Activated CD8-positive, alpha-beta memory T cell treated with anti-CD3 and anti-CD28 coated beads, Interleukin-2, amount 50 U/mL, for 24 hours (primary cell): ENCODE measurements around the gene C2orf49.

Experiments
- DNase-seq: peaks from one replicate; pipeline ENCODE4 v3.0.0-alpha.2; 2020; ENCODE audit errors: extremely low read depth

Gene C2orf49

DNA sequence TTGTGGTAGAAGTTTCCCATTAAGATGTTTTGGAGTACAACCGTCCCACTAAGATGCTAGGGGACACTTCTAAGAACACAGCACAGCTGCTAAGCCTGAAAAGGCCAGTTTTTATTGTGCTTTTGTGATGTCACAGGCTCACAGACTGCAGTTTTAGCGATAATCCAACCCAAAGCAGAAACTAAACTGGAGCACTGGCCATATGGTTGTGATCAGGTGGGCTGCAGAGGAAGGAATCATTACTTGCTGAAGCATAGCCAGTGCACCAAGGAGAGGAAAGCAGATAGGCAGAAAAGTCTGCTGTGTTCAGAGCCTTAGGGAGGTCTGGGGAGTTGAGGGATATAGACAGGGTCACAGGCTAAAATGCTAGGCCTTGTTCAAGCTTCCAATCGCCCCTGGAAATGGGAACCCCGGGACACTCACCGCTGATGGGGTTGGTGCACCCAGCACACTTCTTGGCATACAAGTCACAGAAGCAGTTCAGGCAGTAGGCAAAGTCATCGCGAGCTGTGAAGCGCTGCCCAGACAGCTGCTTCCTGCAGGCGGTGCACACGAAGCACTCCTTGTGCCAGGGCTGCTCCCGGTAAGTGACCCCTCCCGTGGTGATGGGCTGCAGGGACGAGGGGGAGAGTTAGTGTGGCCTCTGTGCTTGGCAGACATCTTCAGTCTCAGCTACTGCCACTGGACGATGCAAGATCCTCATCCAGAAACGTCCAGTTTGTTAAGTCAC lies 25.7 kb downstream of the C2orf49 start:
- DNase-seq, result no peak

DNA sequence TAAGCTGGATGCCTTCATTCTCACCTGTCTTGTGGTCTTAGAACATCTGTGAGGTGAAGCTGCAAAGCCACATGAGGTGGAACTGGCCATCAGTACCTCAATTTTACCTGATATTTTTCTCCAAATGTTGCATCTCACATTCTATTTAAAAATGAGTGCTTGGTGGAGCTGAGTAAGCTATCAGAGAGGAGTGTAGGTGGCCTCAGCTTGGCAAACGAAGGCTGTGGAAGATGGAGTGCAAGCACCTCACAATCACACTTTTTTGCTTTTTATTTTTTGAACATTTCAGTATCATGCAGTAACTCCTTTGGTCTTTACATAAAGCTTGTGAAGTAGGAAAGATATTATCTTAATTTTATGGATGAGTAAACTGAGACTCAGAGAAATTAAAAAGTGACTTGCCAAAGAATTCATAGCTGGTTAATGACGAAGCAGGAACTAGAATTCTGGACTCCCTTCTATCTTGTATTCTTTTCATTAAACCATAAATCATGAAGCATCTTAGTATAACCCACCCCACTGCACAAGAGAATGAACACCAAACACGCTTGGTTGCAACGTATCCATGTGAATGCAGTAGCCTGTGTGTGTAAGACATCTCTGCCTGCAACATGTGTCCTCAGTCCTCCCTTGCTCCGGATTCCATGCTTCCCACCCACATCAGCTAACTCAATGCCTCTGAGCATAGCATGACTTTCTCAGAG lies 27.2 kb downstream of the C2orf49 start:
- DNase-seq, result no peak

GRCh38 chr2:105365206-105365605 lies 27.9 kb downstream of the C2orf49 start:
- DNase-seq, result no peak

DNA sequence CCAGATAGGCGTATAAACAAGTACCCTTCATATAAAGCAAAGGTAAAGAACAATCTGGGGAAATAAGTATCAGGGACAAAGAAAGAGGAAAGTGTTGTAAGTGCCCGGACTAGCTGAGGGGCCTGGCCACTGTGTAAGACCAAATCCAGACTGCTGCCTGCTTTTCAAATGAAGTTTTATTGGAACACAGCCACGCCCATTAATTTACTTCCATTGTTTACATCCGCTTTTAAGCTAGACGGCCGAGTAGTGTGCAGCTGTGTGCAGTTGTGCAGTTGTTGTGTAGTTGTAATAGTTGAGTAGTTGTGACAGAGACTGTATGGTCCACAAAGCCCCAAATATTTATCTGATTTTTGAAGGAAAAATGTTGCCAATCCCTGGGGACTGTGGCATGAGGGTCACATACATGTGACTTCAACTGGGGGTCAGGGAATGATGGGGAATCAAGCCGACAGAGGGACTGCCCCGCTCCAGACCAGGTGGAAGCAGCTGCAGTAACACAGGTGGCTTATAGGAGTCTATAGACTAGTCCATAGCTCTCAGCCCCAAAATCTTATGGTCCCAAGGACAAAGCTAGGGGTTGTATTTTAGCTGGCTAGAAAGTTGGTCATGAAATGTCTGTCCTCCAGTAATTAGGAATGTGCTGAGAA lies 31.5 kb downstream of the C2orf49 start:
- DNase-seq, result no peak

GRCh38 chr2:105369777-105370690 lies 32.7 kb downstream of the C2orf49 start:
- peak; percentile 66 for DNase-seq

DNA sequence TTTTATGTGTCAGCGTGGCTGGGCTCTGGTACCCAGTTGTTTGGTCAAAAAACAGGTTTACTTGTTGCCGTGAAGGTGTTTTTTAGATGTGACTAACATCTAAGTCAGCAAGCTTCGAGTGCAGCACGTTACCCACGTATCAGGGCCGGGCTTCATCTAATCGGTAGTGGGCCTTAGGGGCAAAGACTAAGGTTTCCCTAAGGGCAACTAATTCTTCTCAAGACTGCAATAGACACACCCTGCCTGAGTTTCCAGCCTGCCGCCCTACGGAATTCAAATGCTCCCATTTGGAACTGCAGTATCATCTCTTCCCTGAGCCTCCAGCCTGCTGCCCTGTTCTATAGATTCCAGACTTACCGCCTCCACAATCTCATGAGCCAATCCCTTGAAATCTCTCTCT lies 33.8 kb downstream of the C2orf49 start:
- no peak for DNase-seq

DNA sequence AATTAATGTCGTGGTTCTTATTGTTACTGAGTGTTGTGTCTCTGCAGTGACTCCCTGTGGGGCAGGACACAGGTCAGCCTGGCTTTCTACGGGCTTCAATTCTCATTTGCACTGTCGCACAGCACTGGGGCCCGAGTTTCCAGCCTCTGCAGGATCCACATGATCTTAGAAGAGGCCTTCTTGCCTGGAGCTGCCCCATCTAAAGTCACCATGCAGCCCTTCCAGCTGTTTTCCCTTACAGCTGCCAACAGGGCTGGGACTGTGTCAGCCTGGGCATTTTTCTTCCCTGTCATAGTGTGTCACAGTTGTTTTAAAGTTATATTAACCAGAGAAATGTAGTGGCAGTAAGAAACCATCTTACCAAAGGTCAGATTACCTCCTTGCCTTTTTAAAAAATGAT lies 34.5 kb downstream of the C2orf49 start:
- DNase-seq, result no peak

DNA sequence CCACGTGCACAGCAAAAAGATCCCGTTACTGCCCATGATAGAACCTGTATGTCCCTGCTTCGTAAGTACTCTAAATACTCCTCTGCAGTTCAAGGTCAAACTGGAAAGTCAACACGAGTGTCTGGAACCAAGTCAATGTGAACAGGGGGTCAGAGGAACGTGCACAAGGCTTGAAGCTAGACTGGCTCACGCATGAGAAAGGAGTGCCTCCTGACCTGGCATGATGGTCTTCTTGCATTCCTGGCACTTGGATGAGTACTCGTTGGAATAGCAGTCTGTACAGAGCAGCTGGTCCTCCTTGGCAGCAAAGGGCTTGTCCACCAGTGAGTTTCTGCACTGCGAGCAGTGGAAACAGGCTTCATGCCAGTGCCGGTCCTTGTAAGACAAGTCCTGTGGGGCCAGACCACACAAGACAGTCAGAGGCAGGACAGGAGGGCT lies 36.0 kb downstream of the C2orf49 start:
- no peak for DNase-seq

DNA sequence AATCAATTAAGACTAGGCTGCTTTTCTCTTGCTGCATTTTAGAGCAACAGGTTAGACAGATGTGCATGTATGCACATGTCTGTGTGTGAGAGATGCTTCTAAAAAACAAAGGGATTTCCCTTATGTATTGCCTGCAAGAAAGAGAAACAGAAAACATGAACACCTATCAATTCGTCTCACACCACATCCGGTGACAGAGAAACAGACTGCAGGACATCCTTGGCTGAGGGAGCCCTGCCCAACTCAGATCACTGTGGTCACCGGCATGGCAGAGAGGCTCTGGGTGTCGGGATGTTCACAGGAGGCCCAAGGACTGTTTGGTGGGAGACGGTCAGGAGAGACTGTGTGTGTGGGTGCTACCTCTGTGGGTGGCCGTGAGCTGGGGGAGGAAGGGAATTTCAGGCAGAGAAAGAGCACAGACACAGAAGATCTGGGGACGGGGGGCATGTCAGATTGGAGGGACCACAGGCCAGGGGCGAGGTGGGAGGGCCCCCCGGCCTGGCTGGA lies 36.6 kb downstream of the C2orf49 start:
- no peak for DNase-seq

DNA sequence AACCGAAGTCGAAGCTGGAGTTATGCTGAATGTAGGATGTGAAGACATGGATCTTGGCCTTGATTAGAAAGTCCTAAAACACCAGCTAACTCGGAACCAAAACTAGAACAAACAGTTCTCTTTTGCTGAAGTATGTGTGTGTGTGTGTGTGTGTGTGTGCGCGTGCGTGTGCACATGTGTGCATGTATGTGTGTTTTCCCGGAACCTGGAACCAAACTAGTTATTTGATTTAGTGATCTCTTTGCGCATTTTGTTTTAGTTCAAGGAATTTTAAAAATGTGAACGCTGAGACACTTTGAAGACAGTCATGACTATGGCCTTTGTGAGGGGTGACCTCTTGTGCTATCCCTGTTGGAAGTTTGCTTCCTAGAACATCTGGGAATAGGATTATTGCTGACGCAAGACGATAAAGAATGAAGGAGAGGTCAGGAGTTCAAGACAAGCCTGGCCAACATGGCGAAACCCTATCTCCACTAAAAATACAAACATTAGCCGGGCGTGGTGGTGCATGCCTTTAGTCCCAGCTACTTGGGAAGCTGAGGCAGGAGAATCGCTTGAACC lies 37.7 kb downstream of the C2orf49 start:
- DNase-seq, result no peak

DNA sequence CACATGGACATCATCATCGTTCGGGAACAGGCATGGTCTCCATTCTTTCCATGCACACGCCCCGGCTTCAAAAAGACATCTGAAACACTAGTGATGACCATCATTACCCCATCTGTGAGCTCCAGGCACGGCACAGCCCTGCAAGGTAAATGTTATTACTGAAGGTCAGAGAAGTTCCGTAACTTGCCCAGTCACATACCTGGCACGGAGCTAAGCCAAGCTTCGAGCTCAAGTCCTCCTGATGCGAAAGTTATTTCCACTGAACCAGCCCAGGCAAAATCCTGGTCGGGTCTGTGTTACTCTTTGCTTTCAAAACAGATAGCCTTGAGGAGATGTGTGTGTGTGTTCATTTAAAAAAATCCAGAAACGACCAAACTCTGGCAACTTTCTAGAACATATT lies 38.7 kb downstream of the C2orf49 start:
- DNase-seq, result no peak

DNA sequence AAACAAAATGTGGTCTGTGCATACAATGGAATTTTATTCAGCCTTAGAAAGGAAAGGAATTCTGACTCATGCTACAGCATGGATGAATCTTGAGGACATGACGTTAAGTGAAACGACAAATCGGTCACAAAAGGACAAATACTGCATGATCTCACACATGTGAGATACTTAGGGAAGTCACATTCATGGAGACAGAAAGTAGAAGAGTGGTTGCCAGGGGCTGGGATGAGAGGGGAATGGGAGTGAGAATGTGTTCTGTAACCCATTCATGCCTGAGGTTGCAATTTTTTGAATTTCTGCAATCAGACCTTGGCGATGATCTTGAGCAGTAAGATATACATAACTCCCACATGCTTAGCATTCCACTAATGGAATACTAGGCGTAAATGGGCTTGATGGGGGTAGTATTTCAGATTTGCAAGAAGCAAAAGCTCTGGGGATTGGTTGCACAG lies 39.5 kb downstream of the C2orf49 start:
- no peak for DNase-seq

DNA sequence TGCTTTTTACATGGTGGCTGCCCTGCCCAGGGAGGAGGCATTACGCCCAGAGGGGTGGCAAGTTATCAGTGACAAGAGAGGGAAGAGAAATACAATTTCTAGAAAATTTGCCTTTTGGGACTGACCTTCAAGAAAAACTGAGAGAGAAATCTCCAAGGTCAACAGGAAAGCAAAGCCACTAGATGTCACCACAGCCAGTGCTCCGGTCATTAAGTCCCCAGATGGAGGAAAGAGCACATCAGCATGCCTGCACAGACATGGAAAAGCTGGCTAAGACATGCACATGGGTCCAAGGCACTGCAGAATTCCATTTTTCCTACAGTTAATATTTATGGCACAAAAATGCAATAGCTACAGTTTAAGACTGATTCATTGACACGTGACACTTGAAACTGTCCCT lies 40.5 kb downstream of the C2orf49 start:
- no peak for DNase-seq

DNA sequence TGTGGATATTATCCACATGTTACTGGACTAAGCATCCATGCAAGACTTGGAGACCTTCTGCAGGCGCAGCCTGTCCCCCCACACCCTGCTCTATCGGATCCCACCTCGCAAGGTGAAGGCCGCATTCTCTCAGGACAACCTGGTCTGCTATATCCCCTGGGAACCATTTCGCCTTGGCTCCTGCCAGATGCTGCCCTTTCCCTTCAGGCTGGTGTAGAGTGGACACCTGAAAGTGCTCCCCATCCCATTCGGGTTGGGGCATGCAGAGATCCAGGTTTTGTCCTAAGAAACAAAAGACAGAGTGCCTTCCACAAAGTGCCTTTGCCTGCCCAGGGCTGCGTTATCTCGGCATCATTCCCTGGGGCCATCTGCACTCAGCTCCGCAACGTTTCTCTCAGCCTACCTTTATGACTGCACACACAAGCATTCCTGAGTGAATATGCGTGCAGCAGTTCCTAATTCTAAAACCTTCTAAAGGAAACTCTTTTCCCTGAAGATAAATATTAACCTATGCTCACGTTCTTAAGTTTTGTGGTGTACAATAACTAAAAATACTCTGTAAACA lies 41.0 kb downstream of the C2orf49 start:
- no peak for DNase-seq

- DNase-seq, result no peak
Observed at GRCh38 chr2:105378921-105379383, 41.6 kb downstream of the C2orf49 start.

- no peak for DNase-seq
Observed at GRCh38 chr2:105379741-105380186, 42.4 kb downstream of the C2orf49 start.

DNA sequence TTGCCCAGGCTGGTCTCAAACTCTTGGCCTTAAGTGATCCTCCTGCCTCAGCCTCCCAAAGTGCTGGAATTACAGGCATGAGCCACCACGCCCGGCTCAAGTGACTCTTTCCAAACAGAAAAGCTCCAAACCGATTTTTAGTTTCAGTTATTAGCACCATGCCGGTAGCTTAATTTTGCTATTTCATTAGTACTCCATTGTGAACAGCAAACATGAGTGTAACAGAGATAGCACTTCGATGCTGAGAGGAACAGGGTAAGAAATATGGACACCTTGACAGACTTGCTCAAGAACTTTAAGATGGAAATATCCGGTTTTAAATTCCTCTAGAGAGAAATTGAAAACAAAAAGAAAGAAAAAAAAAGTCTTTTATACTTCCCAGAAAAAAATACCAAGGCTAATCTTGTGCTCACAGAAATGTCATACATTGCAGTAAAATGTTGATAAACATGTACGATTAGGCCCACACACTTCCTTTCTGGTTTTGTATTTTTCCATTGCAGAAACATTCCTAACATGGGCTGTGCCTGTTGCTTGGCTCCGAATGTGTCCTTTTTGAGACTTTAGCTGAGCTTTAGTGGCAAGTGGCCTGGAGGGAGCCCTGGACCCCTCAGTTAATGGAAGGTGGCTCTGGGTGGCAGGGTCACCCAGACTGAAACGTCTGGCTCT lies 43.2 kb downstream of the C2orf49 start:
- no peak for DNase-seq

GRCh38 chr2:105381101-105381668 lies 43.8 kb downstream of the C2orf49 start:
- DNase-seq, result no peak

GRCh38 chr2:105382177-105382576 lies 44.8 kb downstream of the C2orf49 start:
- no peak for DNase-seq
